Endothelial cell of umbilical vein (primary cell): ENCODE measurements around the gene PRRC2B.

ENCODE experiments used
- CTCF ChIP-seq, 2 donors: IDR thresholded peaks; 1 replicate in 1 of 2; 2 replicates in 1 of 2; pipeline ENCODE4 v1.5.1; 2011; ENCODE audit warnings: low read length in 2 of 2, mild to moderate bottlenecking in 2 of 2, moderate library complexity in 2 of 2, control low read depth in 1 of 2, inconsistent platforms in 1 of 2, low read depth in 1 of 2; ENCODE audit not compliant: insufficient read depth in 1 of 2; ENCODE audit errors: extremely low read depth in 1 of 2
- EZH2 ChIP-seq: IDR thresholded peaks from 2 replicates; pipeline ENCODE4 v1.6.1; 2012; ENCODE audit warnings: borderline replicate concordance, low read depth, mild to moderate bottlenecking, moderate library complexity, low read length, inconsistent platforms; ENCODE audit not compliant: severe bottlenecking
- GATA2 ChIP-seq: IDR thresholded peaks from 2 replicates; pipeline ENCODE4 v1.7.0; 2011; ENCODE audit warnings: low read depth, mild to moderate bottlenecking, moderate library complexity, mixed read lengths, low read length; ENCODE audit not compliant: insufficient read length, insufficient read depth
- JUN ChIP-seq: IDR thresholded peaks from 2 replicates; pipeline ENCODE4 v1.6.1; 2011; ENCODE audit warnings: borderline replicate concordance, low read depth; ENCODE audit not compliant: insufficient read length, insufficient read depth
- MAX ChIP-seq: IDR thresholded peaks from 2 replicates; pipeline ENCODE4 v1.6.1; 2011; ENCODE audit not compliant: insufficient read depth, insufficient read length
- MYC ChIP-seq: IDR thresholded peaks from one replicate; pipeline ENCODE4 v1.6.1; 2011; ENCODE audit warnings: mild to moderate bottlenecking, low read depth, low read length
- POLR2A ChIP-seq: IDR thresholded peaks from 2 replicates; pipeline ENCODE4 v1.6.1; 2012; ENCODE audit warnings: low read depth, mild to moderate bottlenecking, control low read depth, low read length
- POLR2AphosphoS5 ChIP-seq: IDR thresholded peaks from 2 replicates; pipeline ENCODE4 v1.6.1; 2012; ENCODE audit warnings: low read depth, mild to moderate bottlenecking, control low read depth, low read length, moderate library complexity; ENCODE audit not compliant: insufficient read depth

GRCh38 chr9:131421691-131422090, 27.8 kb downstream of the PRRC2B start:
- TF ChIP-seq POLR2A = no peak
- no peak for TF ChIP-seq CTCF (IDR thresholded peaks at IDR 0.05; ENCODE audit: extremely low read depth in 1 of 2, insufficient read depth in 1 of 2, low read depth in 1 of 2, low read length in 2 of 2)
- no peak for TF ChIP-seq EZH2
- TF ChIP-seq POLR2AphosphoS5 = no peak
- no peak for TF ChIP-seq JUN
- TF ChIP-seq MAX = no peak
- no peak for TF ChIP-seq MYC
- TF ChIP-seq GATA2 = no peak
